HepG2 (cell line): ENCODE data around the gene ACBD3. TPM values are rescaled to one million over a fixed set of nuclear protein-coding genes. Genes with fewer than 3 reads are reported as not detected.

Experiments
- ATRX ChIP-seq: sonication (generic); formaldehyde crosslinking; IDR thresholded peaks from 2 replicates; pipeline ENCODE4 v1.4.0; 2020; ENCODE audit warnings: missing genetic modification reagents, borderline replicate concordance
- FOXP1 ChIP-seq, 2 experiments: fragments of 450-650 bp in 1 of 2; IDR thresholded peaks; 2 replicates each; pipeline ENCODE4 v1.6.1; 2017 to 2018; ENCODE audit warnings: antibody characterized with exemption in 1 of 2
- HOXA3 ChIP-seq: sonication (generic); formaldehyde crosslinking; IDR thresholded peaks from 2 replicates; pipeline ENCODE4 v1.5.0; 2020; ENCODE audit warnings: missing genetic modification reagents
- HOXA7 ChIP-seq: sonication (generic); formaldehyde crosslinking; IDR thresholded peaks from 2 replicates; pipeline ENCODE4 v1.8.1; 2022; ENCODE audit warnings: mild to moderate bottlenecking, missing genetic modification reagents, moderate library complexity
- MEIS1 ChIP-seq: sonication (generic); formaldehyde crosslinking; IDR thresholded peaks from 2 replicates; pipeline ENCODE4 v1.9.0; 2021; ENCODE audit warnings: mild to moderate bottlenecking, missing genetic modification reagents, moderate library complexity, borderline replicate concordance
- PRPF4 ChIP-seq: fragments of 200-400 bp; formaldehyde crosslinking; IDR thresholded peaks from 2 replicates; pipeline ENCODE4 v1.6.1; 2016; ENCODE audit warnings: low read length, low read depth; ENCODE audit not compliant: poor library complexity, severe bottlenecking
- RBFOX2 ChIP-seq: fragments of 200-400 bp; formaldehyde crosslinking; IDR thresholded peaks from 2 replicates; pipeline ENCODE4 v1.6.1; 2017; ENCODE audit warnings: low read depth, mild to moderate bottlenecking, low read length
- SRSF1 ChIP-seq: fragments of 200-400 bp; formaldehyde crosslinking; optimal IDR thresholded peaks from 2 replicates; pipeline ENCODE3; 2017; ENCODE audit warnings: mild to moderate bottlenecking, low read depth, low read length, moderate library complexity
- STAG1 ChIP-seq: sonication (generic); formaldehyde crosslinking; IDR thresholded peaks from 2 replicates; pipeline ENCODE4 v1.4.0; 2020; ENCODE audit warnings: missing genetic modification reagents
- ZBTB38 ChIP-seq: sonication (generic); formaldehyde crosslinking; IDR thresholded peaks from 2 replicates; pipeline ENCODE4 v1.5.1; 2020; ENCODE audit warnings: mild to moderate bottlenecking, missing genetic modification reagents
- ZBTB8A ChIP-seq: sonication (generic); formaldehyde crosslinking; IDR thresholded peaks from 2 replicates; pipeline ENCODE4 v1.4.0; 2020; ENCODE audit warnings: mild to moderate bottlenecking, low read depth, missing genetic modification reagents, borderline replicate concordance
- ZC3H13 ChIP-seq: sonication (generic); formaldehyde crosslinking; IDR thresholded peaks from 2 replicates; pipeline ENCODE4 v1.8.1; 2023; ENCODE audit warnings: mild to moderate bottlenecking, missing genetic modification reagents, moderate library complexity
- ZNF142 ChIP-seq: sonication (generic); formaldehyde crosslinking; IDR thresholded peaks from 2 replicates; pipeline ENCODE4 v1.4.0; 2020; ENCODE audit warnings: missing genetic modification reagents
- ZNF280D ChIP-seq: sonication (generic); formaldehyde crosslinking; IDR thresholded peaks from 2 replicates; pipeline ENCODE4 v1.5.1; 2020; ENCODE audit warnings: mild to moderate bottlenecking, missing genetic modification reagents
- ZNF382 ChIP-seq: sonication (generic); formaldehyde crosslinking; IDR thresholded peaks from 2 replicates; pipeline ENCODE4 v1.5.0; 2020; ENCODE audit warnings: missing genetic modification reagents, mild to moderate bottlenecking, borderline replicate concordance
- ZNF446 ChIP-seq: sonication (generic); formaldehyde crosslinking; IDR thresholded peaks from 2 replicates; pipeline ENCODE4 v1.5.0; 2020; ENCODE audit warnings: mild to moderate bottlenecking, missing genetic modification reagents
- ZNF546 ChIP-seq: sonication (generic); formaldehyde crosslinking; conservative IDR thresholded peaks from 2 replicates; pipeline ENCODE4 v1.8.1; 2023; ENCODE audit warnings: mild to moderate bottlenecking, missing genetic modification reagents
- ZNF644 ChIP-seq: IDR thresholded peaks from 2 replicates; pipeline ENCODE4 v1.6.1; 2016; ENCODE audit warnings: low read depth
- polyA plus RNA-seq, 8 experiments: library from polyadenylated mRNA; depleted of rRNA in 3 of 8; stranded (reverse) in 7 of 8; unstranded in 1 of 8; fragments of >200 nt; fragmentation: Illumina TruSeq in 4 of 8; extraction: Trizol in 4 of 8; gene quantifications; 2 replicates each; pipeline versions ENCODE4 v1.2.1 to v1.2.3, GENCODE V29; 2011 to 2016; ENCODE audit warnings: low read depth in 4 of 8, missing spikeins in 1 of 8, mixed read lengths in 1 of 8; ENCODE audit not compliant: insufficient read depth in 1 of 8
- total RNA-seq, 5 experiments: library from RNA; depleted of rRNA; stranded (reverse); fragments of >200 nt; fragmentation: Illumina TruSeq; extraction: Trizol; gene quantifications; 2 replicates each; pipeline ENCODE4 v1.2.3, GENCODE V29; 2016; ENCODE audit warnings: low read depth in 1 of 5
- TF ChIP-seq, protein P1 (sequence below): sonication (generic); formaldehyde crosslinking; IDR thresholded peaks from 2 replicates; pipeline ENCODE4 v1.4.0; 2020; ENCODE audit warnings: mild to moderate bottlenecking, missing genetic modification reagents

ACBD3 gene
- total and polyA plus RNA-seq, 2 of the 13 experiments (the other 11 are each of a cell fraction or from before 2014, with no cell fraction given), result 24.3 to 39.3 TPM

- no peak for TF ChIP-seq PRPF4
- no peak for TF ChIP-seq ZNF382 (CRISPR knock-in tag)
- no peak for TF ChIP-seq ATRX (CRISPR knock-in tag)
- TF ChIP-seq SRSF1, result no peak
- TF ChIP-seq FOXP1 (IDR thresholded peaks at IDR 0.05), result no peak
- no peak for TF ChIP-seq FOXP1 (CRISPR knock-in tag; IDR thresholded peaks at IDR 0.05)
- TF ChIP-seq, protein P1, sequence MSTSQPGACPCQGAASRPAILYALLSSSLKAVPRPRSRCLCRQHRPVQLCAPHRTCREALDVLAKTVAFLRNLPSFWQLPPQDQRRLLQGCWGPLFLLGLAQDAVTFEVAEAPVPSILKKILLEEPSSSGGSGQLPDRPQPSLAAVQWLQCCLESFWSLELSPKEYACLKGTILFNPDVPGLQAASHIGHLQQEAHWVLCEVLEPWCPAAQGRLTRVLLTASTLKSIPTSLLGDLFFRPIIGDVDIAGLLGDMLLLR (CRISPR knock-in tag), result peak; percentile 20; the same call in 1 of the 2 replicates
- TF ChIP-seq HOXA7, result no peak
- no peak; the same call in 1 of the 2 replicates for TF ChIP-seq MEIS1 (CRISPR knock-in tag)
- no peak for TF ChIP-seq ZNF280D (CRISPR knock-in tag)
- TF ChIP-seq STAG1 (CRISPR knock-in tag), result peak; percentile 59
- no peak for TF ChIP-seq ZBTB8A (CRISPR knock-in tag)
- TF ChIP-seq ZBTB38 (CRISPR knock-in tag), result 0 out of 2 replicates have a peak, but pooled peaks have one; percentile 55
- no peak for TF ChIP-seq ZC3H13 (CRISPR knock-in tag)
- TF ChIP-seq ZNF446 (CRISPR knock-in tag), result no peak
- peak; percentile 56; the same call in 1 of the 2 replicates for TF ChIP-seq ZNF142 (CRISPR knock-in tag)
- no peak for TF ChIP-seq ZNF644 (CRISPR knock-in tag)
- TF ChIP-seq RBFOX2, result peak; percentile 76
- TF ChIP-seq HOXA3 (CRISPR knock-in tag), result 0 out of 2 replicates have a peak, but pooled peaks have one; percentile 12
- peak; percentile 35; the same call in 1 of the 2 replicates for TF ChIP-seq ZNF546 (CRISPR knock-in tag)
Observed at GRCh38 chr1:226121587-226122400, 64.7 kb downstream of the ACBD3 start (continued).
